Thyroid gland (tissue), 4 donors: ENCODE measurements around the gene PSD. TPM values are rescaled to one million over a fixed set of nuclear protein-coding genes. Genes with fewer than 3 reads are reported as not detected.

ENCODE experiments used
- DNase-seq, 2 donors: peaks; one replicate each; pipeline ENCODE4 v3.0.0-alpha.2; 2019
- H3K27ac ChIP-seq, 3 donors: fragments of 200-600 bp; sonication (generic); 1 replicate in 2 of 3; 2 replicates in 1 of 3; pipeline ENCODE4 v1.5.1; 2016 to 2019; ENCODE audit warnings: mild to moderate bottlenecking in 1 of 3, moderate library complexity in 1 of 3
- H3K27me3 ChIP-seq: fragments of 200-600 bp; sonication (generic); one replicate; pipeline ENCODE4 v1.5.1; 2019
- H3K36me3 ChIP-seq, 2 donors: fragments of 200-600 bp; sonication (generic); one replicate each; pipeline ENCODE4 v1.5.1; 2016 to 2019
- H3K4me1 ChIP-seq, 2 donors: fragments of 200-600 bp; sonication (generic); one replicate each; pipeline ENCODE4 v1.5.1; 2017 to 2019
- H3K4me3 ChIP-seq, 3 donors: fragments of 200-600 bp; sonication (generic); replicated peaks in 1 of 3; 1 replicate in 2 of 3; 2 replicates in 1 of 3; pipeline ENCODE4 v1.5.1; 2016; ENCODE audit warnings: mild to moderate bottlenecking in 1 of 3
- H3K9me3 ChIP-seq: fragments of 200-600 bp; sonication (generic); one replicate; pipeline ENCODE4 v1.5.1; 2017
- CTCF ChIP-seq, 6 experiments: fragments of 200-600 bp in 3 of 6; fragments of 450-650 bp in 3 of 6; sonication (generic) in 3 of 6; IDR thresholded peaks; one replicate each; pipeline ENCODE4 v1.5.1; 2016 to 2019; ENCODE audit warnings: antibody characterized with exemption in 6 of 6, mild to moderate bottlenecking in 2 of 6, inconsistent platforms in 1 of 6, moderate library complexity in 1 of 6
- POLR2A ChIP-seq, 2 donors: fragments of 450-650 bp; IDR thresholded peaks; one replicate each; pipeline ENCODE4 v1.6.1; 2017; ENCODE audit warnings: antibody characterized with exemption in 2 of 2, mild to moderate bottlenecking in 2 of 2, moderate library complexity in 1 of 2
- WGBS, 2 donors: methylation state at CpG; one replicate each; pipeline ENCODE4 v1.1.5; 2017; 5-methylcytosine and 5-hydroxymethylcytosine counted together
- intact Hi-C: fragments of 100-400 bp; cut with DNase I; formaldehyde crosslinking; loops from one replicate; pipeline ENCODE4 v1.15.1; 2023
- total RNA-seq, 4 donors: library from RNA; depleted of rRNA; stranded (reverse); fragments of >200 nt; gene quantifications; one replicate each; pipeline ENCODE4 v1.2.3, GENCODE V29; 2016

PSD gene
- total RNA-seq, 4 donors from 2014 or later: 0.24 to 1.1 (median 0.49) TPM

GRCh38 chr10:102450374-102451104, 32.0 kb upstream of the PSD start:
- peak overlapping the region; percentile 63 to 93 (median 73) for H3K4me3 ChIP-seq
- 1 to 2% methylated on average over 8 to 18 of the region's 104 CpGs for WGBS, 2 donors
- intact Hi-C loops: no loop called here
- H3K27ac ChIP-seq: peak overlapping the region; percentile 81 to 89 (median 84)
- H3K27me3 ChIP-seq: no peaks in the 10 kb centered on the region
- peak; percentile 92 to 93 for DNase-seq
- peak; percentile 8 to 89 for TF ChIP-seq POLR2A (IDR thresholded peaks at IDR 0.05)
- TF ChIP-seq CTCF (IDR thresholded peaks at IDR 0.05): no peak
- no peaks in the 10 kb centered on the region for H3K36me3 ChIP-seq
- H3K4me1 ChIP-seq: peaks cover 38 to 39% of the 10 kb centered on the region in 2 donors
- no peaks in the 10 kb centered on the region for H3K9me3 ChIP-seq

GRCh38 chr10:102450124-102450373, 31.5 kb upstream of the PSD start:
- Histone ChIP-seq H3K4me1 (peaks cover 34% of the 10 kb centered on the region in 2 donors), H3K36me3 (no peaks in the 10 kb centered on the region), H3K27ac (peak overlapping the region; percentile 81 to 89 (median 84)), H3K9me3 (no peaks in the 10 kb centered on the region), H3K4me3 (peak overlapping the region; percentile 63 to 93 (median 73)), H3K27me3 (no peaks in the 10 kb centered on the region)
- WGBS, 2 donors: 0% methylated on average over 7 to 11 of the region's 11 CpGs
- TF ChIP-seq POLR2A (IDR thresholded peaks at IDR 0.05): no peak
- TF ChIP-seq CTCF (IDR thresholded peaks at IDR 0.05): peak in 1 of 6 experiments; percentile 12
- intact Hi-C loops: no loop called here
- DNase-seq: no peak

DNA sequence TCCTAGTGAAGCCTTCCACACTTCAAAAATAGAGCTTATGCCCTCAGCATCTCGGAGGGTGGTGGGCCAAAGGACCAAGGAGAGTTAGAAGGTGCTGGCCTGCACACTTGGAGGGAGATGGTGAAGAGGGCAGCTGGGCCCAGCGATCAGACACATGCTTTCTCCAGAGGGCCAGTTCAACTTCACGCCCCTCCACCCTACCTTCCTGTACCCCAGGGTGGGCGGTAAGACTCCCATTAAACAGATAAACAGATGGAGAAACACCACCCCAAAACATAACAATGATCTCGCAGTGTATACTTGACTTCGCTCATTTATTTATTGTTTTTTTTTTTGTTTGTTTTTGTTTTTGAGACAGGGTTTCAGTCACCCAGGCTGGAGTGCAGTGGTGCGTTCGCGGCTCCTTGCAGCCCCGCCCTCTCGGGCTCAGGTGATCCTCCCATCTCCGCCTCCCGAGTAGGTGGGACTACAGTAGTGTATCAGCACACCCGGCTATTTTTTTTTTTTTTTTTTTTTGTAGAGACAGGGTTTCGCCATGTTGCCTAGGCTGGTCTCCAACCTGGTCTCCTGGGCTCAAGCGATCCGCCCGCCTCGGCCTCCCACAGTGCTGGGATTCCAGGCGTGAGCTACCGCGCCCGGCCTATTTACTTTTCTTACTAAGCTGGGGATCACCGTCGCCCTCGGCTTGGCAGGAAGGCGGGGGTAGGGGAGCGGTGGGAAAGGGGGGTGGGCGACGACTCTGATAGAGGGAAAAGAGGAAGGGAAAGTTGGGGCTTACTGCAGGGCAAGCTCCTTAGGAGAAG, 30.9 kb upstream of the PSD start:
- intact Hi-C loops: no loop called here
- H3K27ac ChIP-seq: peak overlapping the region; percentile 81 to 89 (median 84)

GRCh38 chr10:102444851-102445250, 26.3 kb upstream of the PSD start:
- no peak for DNase-seq
- H3K27ac ChIP-seq: no peak overlapping the region

More for the DNA sequence above, 30.9 kb upstream of the PSD start:
- WGBS, 2 donors: 9% methylated on average over 30 of the region's 30 CpGs
- Histone ChIP-seq H3K9me3 (no peaks in the 10 kb centered on the region), H3K36me3 (no peaks in the 10 kb centered on the region), H3K4me1 (peaks cover 28 to 30% of the 10 kb centered on the region in 2 donors), H3K4me3 (peak overlapping the region; percentile 63 to 93 (median 73)), H3K27me3 (no peaks in the 10 kb centered on the region)
- TF ChIP-seq CTCF (IDR thresholded peaks at IDR 0.05): no peak
- peak; percentile 94 to 95 for DNase-seq

More at GRCh38 chr10:102444851-102445250, 26.3 kb upstream of the PSD start:
- Histone ChIP-seq H3K36me3 (no peaks in the 10 kb centered on the region), H3K27me3 (no peaks in the 10 kb centered on the region), H3K9me3 (no peaks in the 10 kb centered on the region), H3K4me3 (no peak overlapping the region), H3K4me1 (peaks cover 0 to 4% of the 10 kb centered on the region in 2 donors)
- intact Hi-C loops: no loop called here
- TF ChIP-seq CTCF (IDR thresholded peaks at IDR 0.05) (no peak), POLR2A (IDR thresholded peaks at IDR 0.05) (no peak)
- 79 to 83% methylated on average over 2 of the region's 2 CpGs for WGBS, 2 donors
